ENCODE results near the gene MAPK8IP3. TPM values are rescaled to one million over a fixed set of nuclear protein-coding genes. Genes with fewer than 3 reads are reported as not detected.

The MAPK8IP3 gene
- total and polyA plus RNA-seq, 9 of the 15 experiments (the other 6 are each of a cell fraction or from before 2014, with no cell fraction given): 0.17 to 58.7 (median 16.7) TPM

GRCh38 chr16:1706386-1707192 lies 594 bp downstream of the MAPK8IP3 start (continued):
- TF ChIP-seq, protein P1, sequence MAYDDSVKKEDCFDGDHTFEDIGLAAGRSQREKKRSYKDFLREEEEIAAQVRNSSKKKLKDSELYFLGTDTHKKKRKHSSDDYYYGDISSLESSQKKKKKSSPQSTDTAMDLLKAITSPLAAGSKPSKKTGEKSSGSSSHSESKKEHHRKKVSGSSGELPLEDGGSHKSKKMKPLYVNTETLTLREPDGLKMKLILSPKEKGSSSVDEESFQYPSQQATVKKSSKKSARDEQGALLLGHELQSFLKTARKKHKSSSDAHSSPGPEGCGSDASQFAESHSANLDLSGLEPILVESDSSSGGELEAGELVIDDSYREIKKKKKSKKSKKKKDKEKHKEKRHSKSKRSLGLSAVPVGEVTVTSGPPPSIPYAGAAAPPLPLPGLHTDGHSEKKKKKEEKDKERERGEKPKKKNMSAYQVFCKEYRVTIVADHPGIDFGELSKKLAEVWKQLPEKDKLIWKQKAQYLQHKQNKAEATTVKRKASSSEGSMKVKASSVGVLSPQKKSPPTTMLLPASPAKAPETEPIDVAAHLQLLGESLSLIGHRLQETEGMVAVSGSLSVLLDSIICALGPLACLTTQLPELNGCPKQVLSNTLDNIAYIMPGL (CRISPR knock-in tag; IDR thresholded peaks at IDR 0.05): no peak
- TF ChIP-seq L3MBTL2 (IDR thresholded peaks at IDR 0.05) (peak; percentile 91), ZFP91 (CRISPR knock-in tag; IDR thresholded peaks at IDR 0.05) (no peak), RBM39 (optimal IDR thresholded peaks at IDR 0.05; ENCODE audit: low read depth, low read length) (no peak), SUPT5H (IDR thresholded peaks at IDR 0.05) (no peak), SAFB (IDR thresholded peaks at IDR 0.05; ENCODE audit: borderline replicate concordance, low read depth, low read length) (no peak), ELK3 (CRISPR knock-in tag; IDR thresholded peaks at IDR 0.05) (no peak), KDM5B (IDR thresholded peaks at IDR 0.05; ENCODE audit: insufficient replicate concordance, low read depth, low read length) (peak; percentile 17), KDM2B (CRISPR knock-in tag; IDR thresholded peaks at IDR 0.05) (0 out of 2 replicates have a peak, but pooled peaks have one; percentile 26), NR2C1 (IDR thresholded peaks at IDR 0.05) (no peak), NR2C1 (tag; IDR thresholded peaks at IDR 0.05) (no peak), ZNF609 (CRISPR knock-in tag; IDR thresholded peaks at IDR 0.05; ENCODE audit: borderline replicate concordance) (no peak), TAF7 (tag; IDR thresholded peaks at IDR 0.05) (no peak), NR4A1 (CRISPR knock-in tag; IDR thresholded peaks at IDR 0.05) (no peak), NR4A1 (tag; IDR thresholded peaks at IDR 0.05) (no peak), ZNF431 (CRISPR knock-in tag; IDR thresholded peaks at IDR 0.05) (no peak), SAP30 (IDR thresholded peaks at IDR 0.05; ENCODE audit: borderline replicate concordance, insufficient read depth, low read depth, low read length, poor library complexity, severe bottlenecking) (peak; percentile 29), NCOA4 (IDR thresholded peaks at IDR 0.05; ENCODE audit: partially characterized antibody) (no peak), JUNB (CRISPR knock-in tag; conservative IDR thresholded peaks at IDR 0.05) (no peak)
